Loucy (cell line): Measurements from ENCODE around the gene ZNF860.
"Not testable (repeated sequence)": the region's sequence is repeated elsewhere in the genome, so short reads cannot be mapped to it uniquely, and the experiment has no call there.

Source experiments
- H2AFZ ChIP-seq: fragments of 200-600 bp; sonication (generic); 2 replicates; pipeline ENCODE4 v1.6.0; 2016; ENCODE audit warnings: antibody characterized with exemption, mild to moderate bottlenecking, low read length, moderate library complexity
- H3F3A ChIP-seq: fragments of 200-600 bp; 2 replicates; pipeline ENCODE4 v1.6.0; 2016; ENCODE audit warnings: antibody characterized with exemption, low read depth, mild to moderate bottlenecking
- H3K27me3 ChIP-seq: fragments of 200-600 bp; sonication (generic); 2 replicates; pipeline ENCODE4 v1.6.1; 2014; ENCODE audit warnings: low read length, mild to moderate bottlenecking; ENCODE audit not compliant: insufficient read depth, poor library complexity, severe bottlenecking
- H3K36me3 ChIP-seq: fragments of 200-600 bp; sonication (generic); 2 replicates; pipeline ENCODE4 v1.6.1; 2016; ENCODE audit warnings: low read length; ENCODE audit not compliant: insufficient read depth
- H3K4me1 ChIP-seq: fragments of 200-600 bp; sonication (generic); 2 replicates; pipeline ENCODE4 v1.5.1; 2014; ENCODE audit warnings: low read length, mild to moderate bottlenecking; ENCODE audit not compliant: insufficient read depth, poor library complexity, severe bottlenecking
- H3K4me2 ChIP-seq: fragments of 200-600 bp; sonication (generic); 2 replicates; pipeline ENCODE4 v1.6.0; 2014; ENCODE audit warnings: antibody characterized with exemption, low read length, low read depth, mild to moderate bottlenecking; ENCODE audit not compliant: poor library complexity, severe bottlenecking
- H3K4me3 ChIP-seq: fragments of 200-600 bp; sonication (generic); 2 replicates; pipeline ENCODE4 v1.5.1; 2014; ENCODE audit warnings: low read length, mild to moderate bottlenecking, mixed read lengths; ENCODE audit not compliant: poor library complexity, severe bottlenecking
- H3K79me2 ChIP-seq: fragments of 200-600 bp; sonication (generic); 2 replicates; pipeline ENCODE4 v1.6.1; 2014; ENCODE audit warnings: low read length; ENCODE audit not compliant: insufficient read depth
- H3K9ac ChIP-seq: fragments of 200-600 bp; sonication (generic); 2 replicates; pipeline ENCODE4 v1.6.0; 2014; ENCODE audit warnings: mild to moderate bottlenecking, low read depth, low read length, moderate library complexity; ENCODE audit not compliant: poor library complexity, severe bottlenecking
- H3K9me2 ChIP-seq: fragments of 200-600 bp; sonication (generic); replicated peaks from 2 replicates; pipeline ENCODE4 v1.6.1; 2016; ENCODE audit warnings: low read depth, low read length, mixed read lengths
- H3K9me3 ChIP-seq: fragments of 200-600 bp; sonication (generic); 2 replicates; pipeline ENCODE4 v1.6.1; 2014; ENCODE audit warnings: mild to moderate bottlenecking, antibody characterized with exemption, low read length, low read depth; ENCODE audit not compliant: insufficient read depth
- H4K20me1 ChIP-seq: fragments of 200-600 bp; sonication (generic); 2 replicates; pipeline ENCODE4 v1.6.0; 2014; ENCODE audit warnings: antibody characterized with exemption, low read length, mild to moderate bottlenecking; ENCODE audit not compliant: insufficient read depth, poor library complexity, severe bottlenecking
- CTCF ChIP-seq: fragments of 200-600 bp; sonication (generic); conservative IDR thresholded peaks from 2 replicates; pipeline ENCODE4 v1.5.1; 2014; ENCODE audit warnings: mild to moderate bottlenecking, antibody characterized with exemption, low read length
- EZH2phosphoT487 ChIP-seq: fragments of 200-600 bp; IDR thresholded peaks from 2 replicates; pipeline ENCODE4 v1.6.1; 2018; ENCODE audit warnings: antibody characterized with exemption, mild to moderate bottlenecking, moderate library complexity, borderline replicate concordance

Gene ZNF860

GRCh38 chr3:31993843-31994242, 12.3 kb downstream of the ZNF860 start:
- peaks cover 5% of the 10 kb centered on the region; the same call in 1 of the 2 replicates for H3K9me3 ChIP-seq
- no peaks in the 10 kb centered on the region for H3K9me2 ChIP-seq
- H3K79me2 ChIP-seq, result no peaks in the 10 kb centered on the region
- no peak overlapping the region for H3K4me3 ChIP-seq
- H3K36me3 ChIP-seq, result no peaks in the 10 kb centered on the region
- H3K4me1 ChIP-seq, result no peaks in the 10 kb centered on the region
- TF ChIP-seq EZH2phosphoT487, result no peak
- H3K4me2 ChIP-seq, result no peak overlapping the region
- no peak overlapping the region for H3K9ac ChIP-seq
- no peak overlapping the region for H2AFZ ChIP-seq
- no peaks in the 10 kb centered on the region for H3F3A ChIP-seq
- H3K27me3 ChIP-seq, result no peaks in the 10 kb centered on the region
- no peaks in the 10 kb centered on the region for H4K20me1 ChIP-seq

DNA sequence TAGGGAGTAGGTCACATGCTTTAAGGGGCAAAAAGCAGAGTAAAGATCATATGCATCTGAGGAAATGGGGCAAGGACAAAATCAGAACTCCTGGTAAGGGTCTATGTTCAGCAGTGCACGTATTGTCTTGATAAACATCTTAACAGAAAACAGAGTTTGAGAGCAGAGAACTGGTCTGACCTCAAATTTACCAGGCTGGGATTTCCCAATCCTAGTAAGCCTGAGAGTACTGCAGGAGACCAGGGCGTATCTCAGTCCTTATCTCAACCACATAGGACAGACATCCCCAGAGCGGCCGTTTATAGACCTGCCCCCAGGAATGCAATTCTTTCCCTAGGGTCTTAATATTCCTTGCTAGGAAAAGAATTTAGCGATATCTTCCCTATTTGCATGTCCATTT, 13.5 kb downstream of the ZNF860 start:
- not testable (repeated sequence) for H3K79me2 ChIP-seq, H3K4me2 ChIP-seq, H3K4me1 ChIP-seq, H3K27me3 ChIP-seq, H2AFZ ChIP-seq, H4K20me1 ChIP-seq, H3K9me2 ChIP-seq, H3K9ac ChIP-seq, H3K36me3 ChIP-seq, H3F3A ChIP-seq, H3K4me3 ChIP-seq, H3K9me3 ChIP-seq

- TF ChIP-seq EZH2phosphoT487 (no peak), CTCF (no peak)
- Histone ChIP-seq H3K4me2 (no peak overlapping the region), H3K4me3 (no peak overlapping the region), H3K79me2 (no peaks in the 10 kb centered on the region), H3K9me2 (no peaks in the 10 kb centered on the region), H3F3A (no peaks in the 10 kb centered on the region), H3K9me3 (no peaks in the 10 kb centered on the region), H3K27me3 (no peaks in the 10 kb centered on the region), H2AFZ (no peak overlapping the region), H4K20me1 (no peaks in the 10 kb centered on the region), H3K36me3 (no peaks in the 10 kb centered on the region), H3K4me1 (no peaks in the 10 kb centered on the region), H3K9ac (no peak overlapping the region)
Observed at GRCh38 chr3:31996195-31996594, 14.6 kb downstream of the ZNF860 start.

GRCh38 chr3:31997500-31997899, 15.9 kb downstream of the ZNF860 start:
- Histone ChIP-seq H3K9me3 (no peaks in the 10 kb centered on the region), H3K36me3 (no peaks in the 10 kb centered on the region), H2AFZ (no peak overlapping the region), H3K9me2 (no peaks in the 10 kb centered on the region), H3K4me2 (no peak overlapping the region), H3K27me3 (no peaks in the 10 kb centered on the region), H3K4me3 (no peak overlapping the region), H3F3A (no peaks in the 10 kb centered on the region), H3K4me1 (no peaks in the 10 kb centered on the region), H3K79me2 (no peaks in the 10 kb centered on the region), H3K9ac (no peak overlapping the region), H4K20me1 (no peaks in the 10 kb centered on the region)
- TF ChIP-seq CTCF, result no peak
- TF ChIP-seq EZH2phosphoT487, result no peak
